H1 (cell line): Measurements from ENCODE around the gene KCTD20. TPM values are rescaled to one million over a fixed set of nuclear protein-coding genes. Genes with fewer than 3 reads are reported as not detected.

Source experiments
- CTCF ChIA-PET: fragments of 300-600 bp; sonication (Branson Sonifier 250); formaldehyde crosslinking; loops from one replicate; lab custom pipeline; 2021; ENCODE audit not compliant: partially characterized antibody; lab: Charles Lee
- POLR2A ChIA-PET: fragments of 300-600 bp; sonication (Branson Sonifier 250); formaldehyde crosslinking; loops from one replicate; lab custom pipeline; 2021; ENCODE audit warnings: inconsistent platforms; ENCODE audit not compliant: partially characterized antibody; lab: Charles Lee
- DNase-seq, 2 experiments: peaks; one replicate each; pipeline versions ENCODE4 v3.0.0 to v3.0.0-alpha.2; 2010 to 2022; ENCODE audit warnings: low spot score in 2 of 2, low read depth in 1 of 2, mixed read lengths in 1 of 2
- FAIRE-seq: peaks from 2 replicates; lab custom pipeline; 2011; peaks lifted over from hg19 to GRCh38; lab: Jason Lieb, UNC
- H2AFZ ChIP-seq: 2 replicates; pipeline ENCODE4 v1.8.1; 2012; ENCODE audit warnings: low read length, inconsistent platforms
- H2AK5ac ChIP-seq: 2 replicates; pipeline ENCODE4 v1.6.1; 2013; ENCODE audit warnings: low read depth, low read length
- H2BK120ac ChIP-seq: replicated peaks from 2 replicates; pipeline ENCODE3; 2013; ENCODE audit warnings: low read depth, low read length, inconsistent platforms
- H2BK12ac ChIP-seq: 2 replicates; pipeline ENCODE4 v1.6.1; 2013; ENCODE audit warnings: low read depth, low read length
- H2BK15ac ChIP-seq: 2 replicates; pipeline ENCODE4 v1.6.1; 2013; ENCODE audit warnings: low read length
- H2BK20ac ChIP-seq: 2 replicates; pipeline ENCODE4 v1.6.1; 2013; ENCODE audit warnings: low read length
- H2BK5ac ChIP-seq: 2 replicates; pipeline ENCODE4 v1.6.1; 2013; ENCODE audit warnings: low read depth, low read length
- H3K14ac ChIP-seq: 2 replicates; pipeline ENCODE4 v1.6.1; 2013; ENCODE audit warnings: inconsistent platforms; ENCODE audit not compliant: insufficient read length
- H3K18ac ChIP-seq: 2 replicates; pipeline ENCODE4 v1.6.1; 2013; ENCODE audit warnings: low read length; ENCODE audit errors: extremely low read depth
- H3K23ac ChIP-seq: 2 replicates; pipeline ENCODE4 v1.6.1; 2013; ENCODE audit warnings: inconsistent platforms; ENCODE audit not compliant: insufficient read length
- H3K23me2 ChIP-seq: 2 replicates; pipeline ENCODE4 v1.6.1; 2013; ENCODE audit warnings: low read depth, low read length
- H3K27ac ChIP-seq: 2 replicates; pipeline ENCODE4 v1.6.1; 2011; ENCODE audit warnings: low read depth, low read length, inconsistent platforms
- H3K27me3 ChIP-seq, 4 experiments: replicated peaks in 1 of 4; 1 replicate in 1 of 4; 2 replicates in 3 of 4; pipeline versions ENCODE4 v1.6.1 to v1.8.1; 2011 to 2013; ENCODE audit warnings: low read length in 3 of 4, mild to moderate bottlenecking in 3 of 4, inconsistent platforms in 2 of 4, mixed read lengths in 2 of 4, moderate library complexity in 1 of 4; ENCODE audit not compliant: control insufficient read depth in 3 of 4, insufficient read depth in 3 of 4; ENCODE audit errors: extremely low read depth in 1 of 4
- H3K36me3 ChIP-seq, 4 experiments: 2 replicates each; pipeline versions ENCODE4 v1.6.1 to v1.8.1; 2011 to 2013; ENCODE audit warnings: mild to moderate bottlenecking in 4 of 4, low read length in 3 of 4, moderate library complexity in 2 of 4, control low read depth in 1 of 4, inconsistent platforms in 1 of 4; ENCODE audit not compliant: insufficient read depth in 4 of 4, control insufficient read depth in 2 of 4
- H3K4ac ChIP-seq: replicated peaks from 2 replicates; pipeline ENCODE3; 2013; ENCODE audit warnings: low read length, low read depth, mixed read lengths, inconsistent platforms; ENCODE audit not compliant: insufficient read length
- H3K4me1 ChIP-seq, 4 experiments: replicated peaks in 1 of 4; 1 replicate in 1 of 4; 2 replicates in 3 of 4; pipeline versions ENCODE4 v1.6.1 to v1.8.1; 2011 to 2013; ENCODE audit warnings: low read length in 3 of 4, inconsistent platforms in 2 of 4, mixed read lengths in 1 of 4; ENCODE audit not compliant: insufficient read depth in 4 of 4, control insufficient read depth in 3 of 4
- H3K4me2 ChIP-seq, 2 experiments: 2 replicates each; pipeline versions ENCODE4 v1.6.1 to v1.8.1; 2011 to 2013; ENCODE audit warnings: low read depth in 2 of 2, low read length in 2 of 2, control low read depth in 1 of 2, inconsistent platforms in 1 of 2, mild to moderate bottlenecking in 1 of 2; ENCODE audit not compliant: insufficient read depth in 1 of 2
- H3K4me3 ChIP-seq, 4 experiments: fragments of 200-600, 300-600 bp in 1 of 4; sonication (generic), shearing (Covaris generic), sonication (Bioruptor Twin) in 1 of 4; 2 replicates each; pipeline versions ENCODE4 v1.5.1 to v1.8.1; 2011 to 2016; ENCODE audit warnings: low read length in 4 of 4, low read depth in 3 of 4, control low read depth in 2 of 4, inconsistent platforms in 2 of 4, mild to moderate bottlenecking in 2 of 4, mixed read lengths in 1 of 4, moderate library complexity in 1 of 4; ENCODE audit not compliant: insufficient read depth in 2 of 4; ENCODE audit errors: extremely low read depth in 1 of 4
- H3K56ac ChIP-seq: replicated peaks from 2 replicates; pipeline ENCODE3; 2013; ENCODE audit warnings: low read depth, mild to moderate bottlenecking, mixed read lengths, low read length, inconsistent platforms; ENCODE audit not compliant: insufficient read length
- H3K79me1 ChIP-seq: 2 replicates; pipeline ENCODE4 v1.6.1; 2013; ENCODE audit warnings: low read depth, low read length, control low read depth
- H3K79me2 ChIP-seq, 2 experiments: 2 replicates each; pipeline versions ENCODE4 v1.6.1 to v1.8.1; 2012 to 2013; ENCODE audit warnings: low read length in 2 of 2, mild to moderate bottlenecking in 2 of 2, inconsistent platforms in 1 of 2; ENCODE audit not compliant: insufficient read depth in 2 of 2, control insufficient read depth in 1 of 2
- H3K9ac ChIP-seq, 4 experiments: replicated peaks in 1 of 4; 1 replicate in 1 of 4; 2 replicates in 3 of 4; pipeline versions ENCODE4 v1.6.1 to v1.8.1; 2011 to 2013; ENCODE audit warnings: low read depth in 3 of 4, low read length in 3 of 4, control low read depth in 2 of 4, mild to moderate bottlenecking in 2 of 4, moderate library complexity in 2 of 4, inconsistent platforms in 1 of 4; ENCODE audit errors: extremely low read depth in 1 of 4
- H3K9me3 ChIP-seq, 2 experiments: 2 replicates each; pipeline versions ENCODE4 v1.6.1 to v1.8.1; 2012 to 2013; ENCODE audit warnings: mild to moderate bottlenecking in 2 of 2, moderate library complexity in 2 of 2, control low read depth in 1 of 2, inconsistent platforms in 1 of 2, low read depth in 1 of 2, low read length in 1 of 2, mixed read lengths in 1 of 2; ENCODE audit not compliant: insufficient read depth in 2 of 2
- H4K20me1 ChIP-seq, 2 experiments: replicated peaks in 1 of 2; 2 replicates each; pipeline versions ENCODE3 to v1.8.1; 2011 to 2013; ENCODE audit warnings: inconsistent platforms in 2 of 2, low read length in 2 of 2, mild to moderate bottlenecking in 1 of 2; ENCODE audit not compliant: insufficient read depth in 2 of 2, control insufficient read depth in 1 of 2
- H4K5ac ChIP-seq: 2 replicates; pipeline ENCODE4 v1.6.1; 2013; ENCODE audit warnings: low read length, low read depth, mixed read lengths, inconsistent platforms; ENCODE audit not compliant: insufficient read length
- H4K8ac ChIP-seq: 2 replicates; pipeline ENCODE4 v1.8.0; 2013; ENCODE audit warnings: mild to moderate bottlenecking, moderate library complexity, low read length, inconsistent platforms; ENCODE audit not compliant: insufficient read depth; ENCODE audit errors: extremely low read depth
- H4K91ac ChIP-seq: replicated peaks from 2 replicates; pipeline ENCODE3; 2013; ENCODE audit warnings: low read length, mixed read lengths, inconsistent platforms; ENCODE audit not compliant: insufficient read length
- CBX8 ChIP-seq: fragments of 300-800, 300-1000 bp; sonication (generic); IDR thresholded peaks from 2 replicates; pipeline ENCODE4 v1.7.1; 2016; ENCODE audit warnings: low read depth, low read length, borderline replicate concordance
- CHD1 ChIP-seq: IDR thresholded peaks from 2 replicates; pipeline ENCODE4 v1.6.1; 2012; ENCODE audit warnings: low read depth, low read length, improper control_type of control experiment
- CREB1 ChIP-seq: IDR thresholded peaks from 2 replicates; pipeline ENCODE4 v1.6.1; 2012; ENCODE audit warnings: inconsistent platforms
- GTF2F1 ChIP-seq: IDR thresholded peaks from 2 replicates; pipeline ENCODE4 v1.6.1; 2012; ENCODE audit warnings: low read depth, low read length, improper control_type of control experiment, borderline replicate concordance
- RBBP5 ChIP-seq: IDR thresholded peaks from 2 replicates; pipeline ENCODE4 v1.7.1; 2012; ENCODE audit warnings: low read depth, mild to moderate bottlenecking, inconsistent platforms, low read length, moderate library complexity, borderline replicate concordance
- RNF2 ChIP-seq: fragments of 200-900, 300-1000 bp; sonication (generic); IDR thresholded peaks from 2 replicates; pipeline ENCODE4 v1.7.1; 2016; ENCODE audit warnings: borderline replicate concordance, low read depth, mild to moderate bottlenecking, antibody characterized with exemption, low read length; ENCODE audit not compliant: poor library complexity, severe bottlenecking; ENCODE audit errors: missing control alignments
- RXRA ChIP-seq: IDR thresholded peaks from 2 replicates; pipeline ENCODE4 v1.6.1; 2011; ENCODE audit warnings: low read depth, mild to moderate bottlenecking, low read length, moderate library complexity; ENCODE audit not compliant: insufficient read depth
- SIRT6 ChIP-seq: IDR thresholded peaks from one replicate; pipeline ENCODE4 v1.7.1; 2012; ENCODE audit warnings: low read length, inconsistent platforms
- USF2 ChIP-seq: IDR thresholded peaks from 2 replicates; pipeline ENCODE4 v1.6.1; 2011; ENCODE audit warnings: low read length, improper control_type of control experiment
- ZNF274 ChIP-seq: IDR thresholded peaks from 2 replicates; pipeline ENCODE4 v1.7.0; 2012; ENCODE audit warnings: low read length, borderline replicate concordance; ENCODE audit errors: extremely low read depth
- WGBS, 2 experiments: shearing (Covaris generic) in 1 of 2; methylation state at CpG; one replicate each; pipeline versions ENCODE4 v1.1.6 to v1.1.7; 2013 to 2015; ENCODE audit warnings: low lambda C conversion rate in 2 of 2, mixed read lengths in 2 of 2, inconsistent platforms in 1 of 2, low coverage in 1 of 2, missing lambda C conversion rate in 1 of 2; ENCODE audit not compliant: insufficient replicate concordance in 2 of 2, insufficient coverage in 1 of 2, insufficient read length in 1 of 2; ENCODE audit errors: extremely low coverage in 1 of 2, missing lambda C conversion rate in 1 of 2; 5-methylcytosine and 5-hydroxymethylcytosine counted together
- polyA plus RNA-seq, 7 experiments: library from polyadenylated mRNA; depleted of rRNA in 3 of 7; stranded (reverse) in 5 of 7; unstranded in 2 of 7; fragments of >200 nt in 5 of 7; fragments of 200-250 nt in 2 of 7; gene quantifications; 1 replicate in 5 of 7; 2 replicates in 1 of 7; 4 replicates in 1 of 7; pipeline versions ENCODE4 v1.2.1 to v1.2.3, GENCODE V29; 2011 to 2013; ENCODE audit warnings: missing spikeins in 2 of 7, mixed read lengths in 2 of 7
- total RNA-seq: library from RNA; stranded (reverse); fragmentation: NEBNext Ultra II Directional; extraction: Animal tissue kit (Norgen Biotek cat#: 25700); gene quantifications from 2 replicates; pipeline ENCODE4 v1.2.1, GENCODE V29; 2021

The KCTD20 gene
- total and polyA plus RNA-seq, 2 of the 8 experiments (the other 6 are each of a cell fraction or from before 2014, with no cell fraction given), result 10.1 to 26.2 TPM

- H2BK20ac ChIP-seq, result no peak overlapping the region
- FAIRE-seq (no peak), DNase-seq (no peak)
- no peak overlapping the region for H3K4ac ChIP-seq
- H3K4me1 ChIP-seq, result no peaks in the 10 kb centered on the region
- no peak overlapping the region for H2BK5ac ChIP-seq
- no peak overlapping the region for H2BK12ac ChIP-seq
- no peak overlapping the region for H2BK120ac ChIP-seq
- H3K23me2 ChIP-seq, result no peaks in the 10 kb centered on the region
- H3K23ac ChIP-seq, result no peak overlapping the region
- WGBS, 2 experiments, result 87% methylated on average over 6 of the region's 8 CpGs; no CpG with 5 or more reads in 1 of the 2 experiments
- no peak overlapping the region for H2BK15ac ChIP-seq
- no peak overlapping the region for H4K91ac ChIP-seq
- H2AK5ac ChIP-seq, result no peak overlapping the region
- H3K9me3 ChIP-seq, result peaks cover 5 to 7% of the 10 kb centered on the region in 2 experiments; a peak in 3 of 4 replicates
- H3K27me3 ChIP-seq, result no peaks in the 10 kb centered on the region
- H4K8ac ChIP-seq, result no peak overlapping the region
- no peak overlapping the region for H3K4me3 ChIP-seq
- H3K9ac ChIP-seq, result no peak overlapping the region
- no peak overlapping the region for H3K27ac ChIP-seq
- H3K18ac ChIP-seq, result no peak overlapping the region
- H2AFZ ChIP-seq, result no peak overlapping the region
- no peak overlapping the region for H4K5ac ChIP-seq
- H4K20me1 ChIP-seq, result no peaks in the 10 kb centered on the region
- H3K36me3 ChIP-seq, result peaks cover 3 to 40% (median 14%) of the 10 kb centered on the region in 4 experiments
- no peak overlapping the region for H3K4me2 ChIP-seq
- no peak overlapping the region for H3K56ac ChIP-seq
- ChIA-PET POLR2A (interaction anchor here (1.5 kb wide), 1 partner anchor 83 kb away, joined by 5 read pairs; no protein-coding TSS in a partner anchor), CTCF (interaction anchor here (0.9 to 1.0 kb wide), 2 partner anchors 29 to 64 kb away, joined by 5 to 6 read pairs; no protein-coding TSS in a partner anchor)
- H3K79me1 ChIP-seq, result no peaks in the 10 kb centered on the region
- no peaks in the 10 kb centered on the region for H3K79me2 ChIP-seq
- H3K14ac ChIP-seq, result no peak overlapping the region
- TF ChIP-seq CBX8 (no peak), USF2 (no peak), RXRA (no peak), CHD1 (no peak), CREB1 (no peak), RNF2 (no peak), RBBP5 (no peak), SIRT6 (no peak), GTF2F1 (no peak), ZNF274 (no peak)
These were observed 72.0 kb downstream of the KCTD20 start for GRCh38 chr6:36514554-36515456.
